GM18861 (cell line): Measurements from ENCODE around the gene GALNT16.
"Not testable (repeated sequence)": the region's sequence is repeated elsewhere in the genome, so short reads cannot be mapped to it uniquely, and the experiment has no call there.

Experiments used
- ATAC-seq: cut with Tn5 transposase; IDR thresholded peaks from one replicate; pipeline ENCODE4 v1.9.1; 2021; ENCODE audit not compliant: unreplicated experiment

The GALNT16 gene

GRCh38 chr14:69358233-69358963 is 98.4 kb downstream of the GALNT16 start:
- ATAC-seq = no peak

- ATAC-seq = no peak
Measured at GRCh38 chr14:69358966-69359365, 99.0 kb downstream of the GALNT16 start.

DNA sequence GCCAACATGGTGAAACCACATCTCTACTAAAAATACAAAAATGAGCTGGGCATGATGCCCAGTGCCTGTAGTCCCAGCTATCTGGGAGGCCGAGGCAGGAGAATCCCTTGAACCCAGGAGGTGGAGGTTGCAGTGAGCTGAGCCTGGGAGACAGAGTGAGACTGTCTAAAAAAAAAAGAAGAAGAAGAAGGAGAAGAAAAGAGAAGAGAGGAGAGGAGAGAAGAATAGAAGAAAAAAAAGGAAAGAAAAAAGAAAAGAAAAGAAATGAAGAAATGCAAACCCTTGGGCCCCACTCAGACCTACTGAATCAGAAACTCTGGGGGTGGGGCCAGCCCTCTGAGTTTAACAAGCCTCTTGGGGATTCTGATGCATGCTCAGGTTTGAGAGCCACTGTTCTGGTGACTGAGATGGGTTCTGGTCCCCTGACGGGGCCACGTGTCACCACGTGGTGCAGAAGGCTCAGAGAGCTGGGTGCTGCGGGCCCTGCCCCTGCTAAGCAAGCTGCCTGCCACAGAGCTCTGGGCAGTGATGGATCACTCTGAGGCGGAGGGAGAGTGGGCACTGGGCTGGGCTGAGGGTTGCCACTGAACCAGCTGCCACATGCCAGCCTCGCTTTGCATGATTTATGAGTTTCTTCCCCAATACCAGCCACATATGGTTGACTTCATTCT is 100.6 kb downstream of the GALNT16 start:
- ATAC-seq = peak; percentile 62

DNA sequence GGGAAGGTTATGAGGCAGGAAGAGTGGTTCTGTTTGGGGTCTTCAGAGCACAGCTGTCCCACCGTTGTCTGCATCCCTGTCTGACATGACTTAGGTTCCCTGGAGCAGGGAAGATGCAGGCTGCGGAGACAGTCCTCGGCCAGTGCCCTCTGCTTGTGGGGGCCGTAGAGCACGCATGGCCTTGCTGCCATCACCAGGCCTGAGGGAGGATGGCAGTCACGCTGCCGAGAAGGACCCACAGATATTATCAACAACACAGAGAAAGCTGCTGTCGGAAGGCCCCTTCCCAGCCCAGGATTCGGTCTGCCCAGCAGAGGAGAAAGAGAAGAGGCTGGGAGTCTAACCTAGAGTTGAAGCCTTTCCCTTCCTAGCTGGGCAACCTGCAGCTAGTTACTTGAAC is 103.1 kb downstream of the GALNT16 start:
- no peak for ATAC-seq

GRCh38 chr14:69363964-69364363 is 104.0 kb downstream of the GALNT16 start:
- no peak for ATAC-seq

- no peak for ATAC-seq
Measured at GRCh38 chr14:69364378-69364777, 104.4 kb downstream of the GALNT16 start.

GRCh38 chr14:69366069-69366468 is 106.1 kb downstream of the GALNT16 start:
- ATAC-seq = no peak

- no peak for ATAC-seq
Measured at GRCh38 chr14:69366761-69367160, 106.8 kb downstream of the GALNT16 start.

DNA sequence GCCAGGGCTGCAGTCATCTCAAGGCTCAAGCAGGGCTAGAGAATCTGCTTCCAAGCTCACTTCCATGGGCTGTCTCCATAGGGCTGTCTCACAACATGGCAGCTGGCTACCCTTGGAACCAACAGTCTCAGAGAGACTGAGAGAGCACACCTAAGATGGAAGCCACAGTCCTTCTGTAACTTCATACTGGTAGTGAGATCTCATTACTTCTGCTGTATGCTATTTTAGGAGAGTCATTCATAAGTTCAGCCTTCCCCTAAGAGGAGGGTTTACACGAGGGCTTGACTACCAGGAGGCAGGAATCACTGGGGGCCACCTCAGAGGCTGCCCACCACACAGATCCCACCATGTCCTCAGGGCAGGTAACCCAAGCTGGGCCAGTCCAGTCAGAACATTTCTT is 108.4 kb downstream of the GALNT16 start:
- ATAC-seq = no peak

DNA sequence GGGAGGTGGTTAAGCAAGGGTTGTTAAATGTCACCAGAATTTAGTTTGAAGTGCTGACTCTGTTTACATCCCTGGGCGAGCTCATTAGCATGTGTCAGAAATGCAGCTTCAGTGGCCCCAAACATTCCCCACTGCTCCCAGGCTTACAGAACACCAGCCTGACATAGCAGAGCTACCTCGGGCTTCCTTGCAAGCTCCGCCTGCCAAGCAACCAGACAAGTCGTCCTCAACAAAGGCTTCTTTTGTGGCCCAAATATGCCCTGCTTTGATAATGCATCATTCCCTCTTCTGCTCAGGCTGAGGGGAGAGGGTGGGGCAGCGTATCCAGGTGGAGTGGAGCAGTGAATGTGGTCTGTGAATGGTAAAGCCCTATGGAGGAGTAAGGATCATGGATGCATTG is 110.1 kb downstream of the GALNT16 start:
- no peak for ATAC-seq

DNA sequence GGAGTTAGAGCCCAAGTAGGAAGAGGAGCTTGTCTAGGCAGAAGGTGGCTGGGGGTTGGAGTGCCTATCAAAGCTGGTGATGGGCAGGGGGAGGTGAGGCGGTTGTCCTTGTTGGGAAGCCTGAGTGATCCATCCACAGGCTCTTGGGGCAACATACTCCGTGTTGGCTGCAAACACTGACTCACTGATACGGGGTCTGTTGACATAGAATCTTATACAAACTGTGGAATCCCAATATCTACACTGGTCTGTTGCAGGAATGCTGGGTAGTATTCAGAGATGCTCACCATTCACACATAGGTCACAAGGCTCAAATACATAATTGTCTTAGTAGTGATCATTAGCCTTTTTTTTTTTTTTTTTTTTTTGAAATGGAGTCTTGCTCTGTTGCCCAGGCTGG is 112.2 kb downstream of the GALNT16 start:
- no peak for ATAC-seq

DNA sequence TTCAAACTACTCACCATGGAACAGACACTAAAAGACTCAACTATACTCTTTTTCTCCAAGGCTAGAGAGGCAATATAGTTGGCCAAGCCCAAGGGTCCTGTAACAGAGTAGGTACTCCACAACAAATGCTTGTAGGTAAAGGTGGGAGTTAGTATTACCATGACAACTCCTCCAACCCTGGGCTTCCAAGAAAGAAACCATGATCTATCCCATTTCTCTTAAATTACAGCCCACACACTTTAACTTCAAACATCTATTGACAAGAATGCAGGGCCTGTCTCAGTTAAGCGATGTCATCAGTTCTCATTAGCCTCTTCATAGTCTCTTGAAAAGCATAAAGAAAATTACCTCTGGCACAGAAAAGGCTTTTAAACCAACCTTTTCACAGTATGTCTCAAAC is 113.1 kb downstream of the GALNT16 start:
- no peak for ATAC-seq

DNA sequence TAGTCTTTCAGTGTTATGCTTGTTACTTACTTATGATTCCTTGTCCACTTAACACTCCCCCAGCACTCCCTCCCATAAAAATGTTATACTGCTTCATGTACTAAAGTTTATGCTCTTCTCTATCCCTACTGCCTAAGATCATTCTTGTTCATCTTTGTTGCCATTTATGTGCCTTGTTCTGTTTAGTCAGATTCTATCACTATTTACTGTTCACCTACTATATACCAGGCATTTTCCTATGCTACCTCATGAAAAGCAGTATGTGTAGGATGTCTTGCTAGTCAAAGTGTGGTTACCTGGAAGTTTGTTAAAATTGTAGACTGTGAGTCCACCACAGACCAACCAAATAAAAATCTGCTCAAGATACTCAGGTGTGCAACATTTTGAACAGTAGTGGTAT is 114.3 kb downstream of the GALNT16 start:
- ATAC-seq = no peak

- ATAC-seq = no peak
Measured at GRCh38 chr14:69375182-69375581, 115.2 kb downstream of the GALNT16 start.

DNA sequence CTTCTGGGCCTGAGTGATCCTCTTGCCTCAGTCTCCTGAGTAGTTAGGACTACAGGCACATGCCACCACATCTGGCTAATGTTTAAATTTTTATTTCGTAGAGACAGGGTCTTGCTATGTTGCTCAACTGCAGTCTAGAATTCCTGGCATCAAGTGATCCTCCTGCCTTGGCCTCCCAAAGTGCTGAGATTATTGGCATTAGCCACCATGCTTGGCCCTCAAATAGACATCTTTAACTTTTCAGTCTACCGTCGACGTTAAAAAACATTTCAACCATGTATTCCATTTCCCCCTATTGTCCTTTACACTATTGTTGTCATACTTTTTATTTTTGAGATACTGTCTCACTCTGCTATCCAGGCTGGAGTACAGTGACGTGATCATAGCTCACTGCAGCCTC is 115.8 kb downstream of the GALNT16 start:
- ATAC-seq = no peak

GRCh38 chr14:69376439-69376838 is 116.5 kb downstream of the GALNT16 start:
- no peak for ATAC-seq

- ATAC-seq = no peak
Measured at GRCh38 chr14:69378274-69378673, 118.3 kb downstream of the GALNT16 start.

DNA sequence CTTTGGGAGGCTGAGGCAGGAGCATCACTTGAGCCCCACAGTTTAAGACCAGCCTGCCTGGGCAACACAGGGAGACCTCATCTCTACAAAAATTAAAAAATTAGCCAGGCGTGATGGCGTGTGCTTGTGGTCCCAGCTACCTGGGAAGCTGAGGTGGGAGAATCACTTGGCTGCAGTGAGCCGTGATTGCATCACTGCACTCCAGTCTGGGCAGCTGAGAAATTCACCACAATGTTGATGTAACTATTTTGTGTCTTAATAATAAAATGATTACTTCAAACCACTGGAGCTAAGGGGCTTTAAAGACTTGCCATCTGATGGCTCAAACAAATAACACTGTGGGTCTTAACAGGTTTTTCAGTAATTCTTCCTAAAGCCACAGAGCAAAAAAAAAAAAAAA is 127.4 kb downstream of the GALNT16 start:
- ATAC-seq = no peak

- not testable (repeated sequence) for ATAC-seq
Measured at GRCh38 chr14:69391400-69391799, 131.4 kb downstream of the GALNT16 start.

DNA sequence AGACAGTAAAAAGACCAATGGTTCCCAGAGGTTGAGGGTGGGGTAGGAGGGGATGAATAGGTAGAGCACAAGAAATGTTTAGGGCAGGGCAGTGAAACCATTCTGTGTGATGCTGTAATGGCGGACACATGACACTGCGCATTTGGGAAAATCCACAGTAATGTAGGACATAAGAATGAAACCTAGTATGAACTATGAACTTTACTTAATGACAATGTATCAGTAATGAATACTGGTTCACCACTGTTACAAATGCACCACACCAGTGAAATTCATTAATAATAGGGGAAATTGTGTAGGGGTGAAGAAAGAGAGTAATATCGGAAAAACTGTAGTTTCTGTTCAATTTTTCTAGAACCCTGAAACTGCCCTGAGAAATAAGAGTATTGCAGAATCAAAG is 132.5 kb downstream of the GALNT16 start:
- ATAC-seq = no peak

DNA sequence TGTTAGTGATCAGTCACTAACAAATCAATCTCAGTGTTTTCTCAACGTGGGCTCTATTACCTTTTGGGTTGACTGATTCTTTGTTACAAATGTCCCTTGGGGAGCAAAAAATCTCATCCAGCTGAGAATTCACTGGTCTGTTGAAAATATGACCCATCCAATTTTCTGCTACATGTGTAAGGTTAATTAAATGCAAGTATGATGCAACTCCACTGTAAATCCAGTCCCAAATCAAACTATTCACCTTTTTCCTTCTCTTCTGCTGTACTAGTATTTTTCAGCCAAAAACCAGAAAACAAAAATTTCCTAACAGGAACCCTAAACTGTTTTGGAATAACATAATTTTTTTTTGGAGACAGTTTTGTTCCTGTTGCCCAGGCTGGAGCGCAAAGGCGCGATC is 136.0 kb downstream of the GALNT16 start:
- no peak for ATAC-seq

DNA sequence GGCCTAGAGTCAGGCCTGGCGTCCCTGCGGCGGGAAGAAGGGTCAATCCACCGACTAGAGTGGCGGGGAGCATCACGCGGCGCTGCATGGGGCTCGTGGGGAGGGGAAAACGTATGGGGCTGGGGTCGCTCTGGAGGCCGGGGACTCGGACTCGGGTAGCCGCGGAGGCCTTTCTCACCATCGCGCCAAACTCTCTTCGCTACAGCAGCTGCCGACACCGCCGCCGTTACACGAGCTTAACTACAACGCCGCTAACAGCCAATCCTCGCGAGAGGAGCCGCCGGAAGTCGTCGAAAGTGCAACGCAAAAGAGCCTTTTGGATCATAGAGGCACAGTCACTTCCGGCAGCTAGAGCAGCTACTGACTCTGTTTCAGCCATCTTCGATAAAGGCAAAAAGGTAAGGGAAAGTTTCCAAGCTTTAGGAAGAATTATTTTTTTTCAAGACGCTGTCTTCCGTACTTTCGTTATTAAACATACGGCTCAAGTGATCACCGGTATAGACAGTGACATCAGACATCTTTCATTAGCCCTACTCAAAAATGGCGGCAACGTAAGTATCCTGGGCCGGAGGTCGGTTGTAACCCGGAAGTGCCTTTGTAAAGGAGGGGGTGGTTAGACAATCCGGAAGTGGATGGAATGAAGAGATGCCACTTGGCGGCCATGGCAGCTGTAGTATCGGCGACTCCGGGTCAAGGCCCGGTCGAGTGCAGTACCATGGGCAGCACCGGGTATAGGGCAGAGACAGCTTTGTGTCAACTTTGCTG is 138.3 kb downstream of the GALNT16 start, which contains the start of the genes ERH and SLC39A9:
Gene ERH (minus strand): TSS at position 247 of the 765 bp plus-strand sequence. CDS start 66 bp downstream, at position 181.
Gene SLC39A9 (plus strand): TSS at position 640 of the 765 bp plus-strand sequence. CDS start 678 bp downstream, outside the sequence.
- peak; percentile 80 for ATAC-seq
